GM20431 (cell line): Measurements from ENCODE around the gene SNTG2.
"Not testable (repeated sequence)": the region's sequence is repeated elsewhere in the genome, so short reads cannot be mapped to it uniquely, and the experiment has no call there.

Experiments
- in situ Hi-C: fragments of 300-500 bp; cut with MseI, MboI; formaldehyde crosslinking; loops from one replicate; pipeline ENCODE4 v1.15.0; 2020; ENCODE audit warnings: low sequenced_read_pairs; ENCODE audit not compliant: unreplicated experiment

The SNTG2 gene

GRCh38 chr2:950080-950966, at the start of gene SNTG2:
Gene SNTG2, plus strand, starts transcription at chr2:950849. Its CDS starts 148 bp downstream, at chr2:950997.
- in situ Hi-C loops, result no loop called here

- in situ Hi-C loops, result no loop called here
Observed at GRCh38 chr2:902584-902983, 48.1 kb upstream of the SNTG2 start.

- in situ Hi-C loops, result no loop called here
Observed at GRCh38 chr2:903223-903900, 47.3 kb upstream of the SNTG2 start.

GRCh38 chr2:904246-905024, 46.2 kb upstream of the SNTG2 start:
- in situ Hi-C loops, result no loop called here

GRCh38 chr2:905091-905832, 45.4 kb upstream of the SNTG2 start:
- in situ Hi-C loops, result no loop called here

- in situ Hi-C loops, result no loop called here
Observed at GRCh38 chr2:905833-906140, 44.9 kb upstream of the SNTG2 start.

- in situ Hi-C loops, result no loop called here
Observed at GRCh38 chr2:907706-908105, 42.9 kb upstream of the SNTG2 start.

GRCh38 chr2:908568-908967, 42.1 kb upstream of the SNTG2 start:
- in situ Hi-C loops, result no loop called here

- in situ Hi-C loops, result not testable (repeated sequence)
Observed at GRCh38 chr2:909764-910379, 40.8 kb upstream of the SNTG2 start.

- in situ Hi-C loops, result no loop called here
Observed at GRCh38 chr2:910698-911097, 40.0 kb upstream of the SNTG2 start.

GRCh38 chr2:915979-916378, 34.7 kb upstream of the SNTG2 start:
- in situ Hi-C loops, result no loop called here

- in situ Hi-C loops, result no loop called here
Observed at GRCh38 chr2:916935-917334, 33.7 kb upstream of the SNTG2 start.

- in situ Hi-C loops, result no loop called here
Observed at GRCh38 chr2:919672-920071, 31.0 kb upstream of the SNTG2 start.

GRCh38 chr2:920573-920972, 30.1 kb upstream of the SNTG2 start:
- in situ Hi-C loops, result no loop called here

- in situ Hi-C loops, result no loop called here
Observed at GRCh38 chr2:920999-921398, 29.6 kb upstream of the SNTG2 start.

- in situ Hi-C loops, result no loop called here
Observed at GRCh38 chr2:922185-922584, 28.5 kb upstream of the SNTG2 start.

GRCh38 chr2:923832-924601, 26.6 kb upstream of the SNTG2 start:
- in situ Hi-C loops, result no loop called here

- in situ Hi-C loops, result no loop called here
Observed at GRCh38 chr2:924701-925100, 25.9 kb upstream of the SNTG2 start.

- in situ Hi-C loops, result no loop called here
Observed at GRCh38 chr2:925309-925708, 25.3 kb upstream of the SNTG2 start.
